Inferior parietal cortex (tissue), 1 donor: ENCODE measurements around the gene CCS.
"Not testable (repeated sequence)": the region's sequence is repeated elsewhere in the genome, so short reads cannot be mapped to it uniquely, and the experiment has no call there.

Experiments used
- DNase-seq: peaks from one replicate; pipeline ENCODE4 v3.0.0-alpha.2; 2016; ENCODE audit errors: extremely low spot score

Gene CCS

GRCh38 chr11:66592457-66593302, at the start of gene CCS, which contains the start of gene CCDC87:
Gene CCS (plus strand): TSS chr11:66593185. CDS start chr11:66593262, 77 bp downstream.
Gene CCDC87 (minus strand): TSS chr11:66593063. CDS start chr11:66593015, 48 bp downstream.
- DNase-seq, result peak; percentile 97

- DNase-seq, result no peak
Measured at GRCh38 chr11:66543263-66544107, 49.5 kb upstream of the CCS start.

GRCh38 chr11:66544952-66545351, 48.0 kb upstream of the CCS start:
- not testable (repeated sequence) for DNase-seq

GRCh38 chr11:66545701-66546367, 47.2 kb upstream of the CCS start, which contains the start of gene ZDHHC24:
Gene ZDHHC24 (minus strand): TSS chr11:66546048. CDS start chr11:66546003, 45 bp downstream.
- DNase-seq, result peak; percentile 96

- DNase-seq, result no peak
Measured at GRCh38 chr11:66546368-66546965, 46.5 kb upstream of the CCS start, which contains the start of gene ACTN3. Gene ACTN3 (plus strand): TSS chr11:66546903. CDS start chr11:66546938, 35 bp downstream.

- DNase-seq, result no peak
Measured at GRCh38 chr11:66546966-66547661, 45.9 kb upstream of the CCS start.

GRCh38 chr11:66547662-66548009, 45.3 kb upstream of the CCS start:
- no peak for DNase-seq

GRCh38 chr11:66548041-66548440, 44.9 kb upstream of the CCS start:
- no peak for DNase-seq

- no peak for DNase-seq
Measured at GRCh38 chr11:66548774-66549630, 44.0 kb upstream of the CCS start.

GRCh38 chr11:66549696-66550095, 43.3 kb upstream of the CCS start:
- no peak for DNase-seq

- DNase-seq, result no peak
Measured at GRCh38 chr11:66550887-66551286, 42.1 kb upstream of the CCS start.

GRCh38 chr11:66554602-66555001, 38.4 kb upstream of the CCS start:
- DNase-seq, result no peak

GRCh38 chr11:66555416-66555815, 37.6 kb upstream of the CCS start:
- DNase-seq, result no peak

GRCh38 chr11:66556086-66556485, 36.9 kb upstream of the CCS start:
- DNase-seq, result no peak

GRCh38 chr11:66557733-66558326, 35.2 kb upstream of the CCS start:
- no peak for DNase-seq

- no peak for DNase-seq
Measured at GRCh38 chr11:66559142-66559865, 33.7 kb upstream of the CCS start.

GRCh38 chr11:66559866-66560676, 32.9 kb upstream of the CCS start:
- no peak for DNase-seq
